ENCODE data around the gene MEIS1.

The MEIS1 gene

GRCh38 chr2:66585587-66585986 lies 150.7 kb downstream of the MEIS1 start:
- no peak for DNase-seq

GRCh38 chr2:66587216-66587615 lies 152.3 kb downstream of the MEIS1 start:
- no peak for DNase-seq

- DNase-seq = no peak
These were observed 159.1 kb downstream of the MEIS1 start for GRCh38 chr2:66594001-66594400.

- no peak for DNase-seq
These were observed 160.6 kb downstream of the MEIS1 start for GRCh38 chr2:66595556-66595955.

GRCh38 chr2:66596256-66596655 lies 161.3 kb downstream of the MEIS1 start:
- no peak for DNase-seq

- no peak for DNase-seq
These were observed 166.7 kb downstream of the MEIS1 start for GRCh38 chr2:66601624-66602023.

- DNase-seq = no peak
These were observed 167.4 kb downstream of the MEIS1 start for GRCh38 chr2:66602341-66602740.

GRCh38 chr2:66604326-66604725 lies 169.4 kb downstream of the MEIS1 start:
- no peak for DNase-seq

- DNase-seq = no peak
These were observed 170.1 kb downstream of the MEIS1 start for GRCh38 chr2:66604976-66605375.

- DNase-seq = no peak
These were observed 172.2 kb downstream of the MEIS1 start for GRCh38 chr2:66607152-66607551.
